Natural killer cell (primary cell): ENCODE data around the gene GBF1. TPM values are rescaled to one million over a fixed set of nuclear protein-coding genes. Genes with fewer than 3 reads are reported as not detected.

Source experiments
- ATAC-seq, 3 donors: fragments of 150-1000 bp in 2 of 3; fragments of 200-7000 bp in 1 of 3; cut with Tn5 transposase; 1 replicate in 1 of 3; 2 replicates in 2 of 3; pipeline ENCODE4 v1.10.0; 2021; ENCODE audit warnings: mild to moderate bottlenecking in 2 of 3, moderate library complexity in 2 of 3
- DNase-seq, 2 donors: peaks; one replicate each; pipeline versions ENCODE4 v3.0.0 to v3.0.0-alpha.2; 2013 to 2021; ENCODE audit warnings: mixed read lengths in 1 of 2
- H3K27ac ChIP-seq: one replicate; pipeline ENCODE4 v1.5.1; 2013; ENCODE audit warnings: mild to moderate bottlenecking, low read length
- H3K27me3 ChIP-seq: one replicate; pipeline ENCODE4 v1.6.1; 2013; ENCODE audit warnings: low read length; ENCODE audit not compliant: control insufficient read depth, insufficient read depth
- H3K36me3 ChIP-seq: one replicate; pipeline ENCODE4 v1.6.1; 2013; ENCODE audit warnings: low read length; ENCODE audit not compliant: control insufficient read depth, insufficient read depth
- H3K4me1 ChIP-seq: one replicate; pipeline ENCODE4 v1.6.1; 2013; ENCODE audit warnings: low read length; ENCODE audit not compliant: control insufficient read depth, insufficient read depth
- H3K4me3 ChIP-seq: one replicate; pipeline ENCODE4 v1.5.1; 2013; ENCODE audit warnings: low read length
- H3K9me3 ChIP-seq: one replicate; pipeline ENCODE4 v1.6.1; 2013; ENCODE audit warnings: low read length; ENCODE audit not compliant: control insufficient read depth, insufficient read depth
- H3K27ac Mint-ChIP-seq, 2 donors: one replicate each; pipeline ENCODE4 v1.8.0; 2022; ENCODE audit warnings: mild to moderate bottlenecking in 2 of 2, mixed read lengths in 2 of 2, moderate library complexity in 1 of 2
- H3K27me3 Mint-ChIP-seq, 2 donors: one replicate each; pipeline ENCODE4 v1.8.0; 2022; ENCODE audit warnings: low read depth in 2 of 2, mixed read lengths in 2 of 2
- H3K36me3 Mint-ChIP-seq: one replicate; pipeline ENCODE4 v1.8.0; 2022; ENCODE audit warnings: mixed read lengths
- H3K4me1 Mint-ChIP-seq, 2 donors: one replicate each; pipeline ENCODE4 v1.8.0; 2022; ENCODE audit warnings: mixed read lengths in 2 of 2
- H3K4me3 Mint-ChIP-seq: one replicate; pipeline ENCODE4 v1.8.0; 2022; ENCODE audit warnings: mild to moderate bottlenecking, moderate library complexity, mixed read lengths
- H3K9me3 Mint-ChIP-seq, 2 donors: one replicate each; pipeline ENCODE4 v1.8.0; 2022; ENCODE audit warnings: mixed read lengths in 2 of 2
- CTCF ChIP-seq: fragments of 200-600 bp; IDR thresholded peaks from one replicate; pipeline ENCODE4 v1.8.0; 2022; ENCODE audit warnings: antibody characterized with exemption
- WGBS: methylation state at CpG from one replicate; pipeline ENCODE4 v1.1.7; 2013; ENCODE audit warnings: missing lambda C conversion rate; ENCODE audit not compliant: insufficient coverage; 5-methylcytosine and 5-hydroxymethylcytosine counted together
- intact Hi-C: fragments of 100-400 bp; cut with micrococcal nuclease; formaldehyde crosslinking; loops from one replicate; pipeline ENCODE4 v1.14.2; 2022
- total RNA-seq, 4 donors: library from RNA; stranded (reverse); fragments of 120-200 nt in 1 of 4; gene quantifications; one replicate each; pipeline versions ENCODE4 v1.2.3 to v1.2.4, GENCODE V29; 2013 to 2022

Gene GBF1
- total RNA-seq, 3 donors from 2014 or later (not counting 1 experiment from before 2014, with no cell fraction given) = 48.2 to 52.5 (median 50.9) TPM

GRCh38 chr10:102400076-102400475, 154.7 kb downstream of the GBF1 start:
- no peaks in the 10 kb centered on the region for H3K9me3 ChIP-seq
- intact Hi-C loops = no loop called here
- Mint-ChIP-seq H3K36me3 (no peaks in the 10 kb centered on the region), H3K27me3 (no peaks in the 10 kb centered on the region), H3K9me3 (no peaks in the 10 kb centered on the region), H3K4me3 (peak overlapping the region; percentile 42), H3K27ac (peak overlapping the region; percentile 99), H3K4me1 (peaks cover 16 to 32% of the 10 kb centered on the region in 2 donors)
- WGBS = 93% methylated on average over 17 of the region's 17 CpGs
- peaks cover 38% of the 10 kb centered on the region for H3K4me1 ChIP-seq
- peaks cover 42% of the 10 kb centered on the region for H3K36me3 ChIP-seq
- no peaks in the 10 kb centered on the region for H3K27me3 ChIP-seq
- peak overlapping the region; percentile 56 for H3K27ac ChIP-seq
- no peak for TF ChIP-seq CTCF
- ATAC-seq = no peak
- no peak for DNase-seq
- H3K4me3 ChIP-seq = no peak overlapping the region

- no peak for TF ChIP-seq CTCF
- Mint-ChIP-seq H3K36me3 (no peaks in the 10 kb centered on the region), H3K4me3 (peak overlapping the region; percentile 42), H3K27me3 (no peaks in the 10 kb centered on the region), H3K9me3 (no peaks in the 10 kb centered on the region), H3K27ac (peak overlapping the region in 1 of 2 donors; percentile 99), H3K4me1 (peaks cover 13 to 27% of the 10 kb centered on the region in 2 donors)
- no peak overlapping the region for H3K4me3 ChIP-seq
- WGBS = 98% methylated on average over 22 of the region's 22 CpGs
- H3K4me1 ChIP-seq = peaks cover 34% of the 10 kb centered on the region
- H3K9me3 ChIP-seq = no peaks in the 10 kb centered on the region
- H3K27ac ChIP-seq = no peak overlapping the region
- peaks cover 42% of the 10 kb centered on the region for H3K36me3 ChIP-seq
- intact Hi-C loops = no loop called here
- DNase-seq (peak in 1 of 2 donors; percentile 33), ATAC-seq (no peak)
- H3K27me3 ChIP-seq = no peaks in the 10 kb centered on the region
These were observed 155.4 kb downstream of the GBF1 start for GRCh38 chr10:102400598-102401341.

- Histone ChIP-seq H3K27me3 (no peaks in the 10 kb centered on the region), H3K27ac (no peak overlapping the region), H3K4me1 (peaks cover 28% of the 10 kb centered on the region), H3K36me3 (peaks cover 42% of the 10 kb centered on the region), H3K9me3 (no peaks in the 10 kb centered on the region), H3K4me3 (no peak overlapping the region)
- intact Hi-C loops = no loop called here
- ATAC-seq (no peak), DNase-seq (peak in 1 of 2 donors; percentile 24)
- peaks cover 8 to 22% of the 10 kb centered on the region in 2 donors for H3K4me1 Mint-ChIP-seq
- H3K27me3 Mint-ChIP-seq = no peaks in the 10 kb centered on the region
- WGBS = 94% methylated on average over 8 of the region's 8 CpGs
- H3K4me3 Mint-ChIP-seq = no peak overlapping the region
- no peaks in the 10 kb centered on the region for H3K36me3 Mint-ChIP-seq
- H3K27ac Mint-ChIP-seq = peak overlapping the region in 1 of 2 donors; percentile 99
- no peaks in the 10 kb centered on the region for H3K9me3 Mint-ChIP-seq
- no peak for TF ChIP-seq CTCF
These were observed 156.0 kb downstream of the GBF1 start for GRCh38 chr10:102401342-102401654.
